Measurements from ENCODE around the gene CCL18. TPM values are rescaled to one million over a fixed set of nuclear protein-coding genes. Genes with fewer than 3 reads are reported as not detected.

Gene CCL18
- total RNA-seq, 1 experiment from 2014 or later = not detected

DNA sequence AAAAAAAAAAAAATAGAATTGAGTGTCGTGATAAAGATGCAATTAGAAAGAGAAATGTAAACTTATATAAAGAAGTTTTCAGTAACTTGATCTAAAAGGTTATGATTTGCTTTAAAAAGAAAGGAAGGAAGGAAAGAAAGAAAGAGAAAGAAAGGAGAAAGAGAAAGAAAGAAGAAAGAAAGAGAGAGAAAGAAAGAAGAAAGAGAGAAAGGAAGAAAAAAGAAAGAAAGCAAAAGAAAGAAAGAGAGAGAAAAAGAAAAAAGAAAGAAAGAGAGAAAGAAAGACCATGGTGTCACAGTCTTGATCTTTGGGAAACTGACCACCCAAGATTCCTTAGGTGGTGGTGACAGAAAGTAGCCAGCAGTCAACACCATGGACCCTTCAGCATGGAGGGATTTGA is 30.2 kb downstream of the CCL18 start:
- Histone ChIP-seq H3K23me2 (ENCODE audit: insufficient read length, low read depth, low read length, poor library complexity, severe bottlenecking) (no peaks in the 10 kb centered on the region), H4K5ac (ENCODE audit: insufficient read length, low read depth, low read length) (no peak overlapping the region), H3K79me2 (ENCODE audit: insufficient read depth, low read length) (no peaks in the 10 kb centered on the region), H2BK5ac (ENCODE audit: insufficient read length, low read length) (no peak overlapping the region), H3K27ac (ENCODE audit: insufficient read length, low read depth, low read length) (no peak overlapping the region), H3K9ac (ENCODE audit: extremely low read depth, insufficient read length, low read length) (no peak overlapping the region), H3T11ph (ENCODE audit: low read length) (no peak overlapping the region), H3K27me3 (ENCODE audit: insufficient read depth, low read length) (no peaks in the 10 kb centered on the region), H2BK20ac (ENCODE audit: low read depth, low read length, poor library complexity, severe bottlenecking) (no peak overlapping the region), H2BK12ac (ENCODE audit: insufficient read length, low read depth, low read length) (no peak overlapping the region), H3K9me3 (ENCODE audit: control insufficient read depth, low read depth, low read length) (no peaks in the 10 kb centered on the region), H4K8ac (replicated peaks; ENCODE audit: insufficient read length, low read depth, low read length) (no peak overlapping the region), H3K79me1 (ENCODE audit: insufficient read depth, low read depth, low read length, poor library complexity, severe bottlenecking) (no peaks in the 10 kb centered on the region), H2BK15ac (ENCODE audit: low read depth, low read length) (no peak overlapping the region), H3K14ac (ENCODE audit: insufficient read depth, low read length) (no peak overlapping the region), H3K4me2 (ENCODE audit: insufficient read depth, insufficient read length, low read length) (no peak overlapping the region), H2AK5ac (ENCODE audit: insufficient read length, low read length) (no peak overlapping the region), H3K23ac (ENCODE audit: insufficient read length, low read depth, low read length) (no peak overlapping the region), H2AFZ (ENCODE audit: low read length) (no peak overlapping the region), H4K20me1 (ENCODE audit: control insufficient read depth, insufficient read depth, insufficient read length) (no peaks in the 10 kb centered on the region), H3K56ac (ENCODE audit: insufficient read length, low read depth, low read length) (no peak overlapping the region), H3K4ac (ENCODE audit: low read depth, low read length) (no peak overlapping the region), H3K4me1 (ENCODE audit: insufficient read depth, low read length) (no peaks in the 10 kb centered on the region), H2BK120ac (ENCODE audit: low read depth, low read length, poor library complexity, severe bottlenecking) (no peak overlapping the region), H4K91ac (ENCODE audit: insufficient read length, low read depth, low read length) (no peak overlapping the region), H3K18ac (ENCODE audit: insufficient read length, low read depth, low read length) (no peak overlapping the region)
- no CpG with 5 or more reads among the region's 1 CpG for WGBS (ENCODE audit: extremely low coverage, insufficient read length, low lambda C conversion rate)
- no peaks in the 10 kb centered on the region for H3K36me3 Mint-ChIP-seq (ENCODE audit: insufficient read depth in 1 of 3, low read depth in 3 of 3)
- H3K27me3 Mint-ChIP-seq (ENCODE audit: low read depth) = peaks cover 8% of the 10 kb centered on the region
- H3K4me1 Mint-ChIP-seq = peaks cover 4 to 5% of the 10 kb centered on the region in 2 experiments
- no peaks in the 10 kb centered on the region for H3K9me3 Mint-ChIP-seq
- no peak overlapping the region; a peak in 1 of 7 replicates for H3K27ac Mint-ChIP-seq
- DNase-seq = no peak
- TF ChIP-seq, protein P1, sequence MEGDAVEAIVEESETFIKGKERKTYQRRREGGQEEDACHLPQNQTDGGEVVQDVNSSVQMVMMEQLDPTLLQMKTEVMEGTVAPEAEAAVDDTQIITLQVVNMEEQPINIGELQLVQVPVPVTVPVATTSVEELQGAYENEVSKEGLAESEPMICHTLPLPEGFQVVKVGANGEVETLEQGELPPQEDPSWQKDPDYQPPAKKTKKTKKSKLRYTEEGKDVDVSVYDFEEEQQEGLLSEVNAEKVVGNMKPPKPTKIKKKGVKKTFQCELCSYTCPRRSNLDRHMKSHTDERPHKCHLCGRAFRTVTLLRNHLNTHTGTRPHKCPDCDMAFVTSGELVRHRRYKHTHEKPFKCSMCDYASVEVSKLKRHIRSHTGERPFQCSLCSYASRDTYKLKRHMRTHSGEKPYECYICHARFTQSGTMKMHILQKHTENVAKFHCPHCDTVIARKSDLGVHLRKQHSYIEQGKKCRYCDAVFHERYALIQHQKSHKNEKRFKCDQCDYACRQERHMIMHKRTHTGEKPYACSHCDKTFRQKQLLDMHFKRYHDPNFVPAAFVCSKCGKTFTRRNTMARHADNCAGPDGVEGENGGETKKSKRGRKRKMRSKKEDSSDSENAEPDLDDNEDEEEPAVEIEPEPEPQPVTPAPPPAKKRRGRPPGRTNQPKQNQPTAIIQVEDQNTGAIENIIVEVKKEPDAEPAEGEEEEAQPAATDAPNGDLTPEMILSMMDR (conservative IDR thresholded peaks at IDR 0.05) = no peak
- no peak overlapping the region for H3K4me3 Mint-ChIP-seq
